Panc1 (cell line): ENCODE data around the gene DEFB119. TPM values are rescaled to one million over a fixed set of nuclear protein-coding genes. Genes with fewer than 3 reads are reported as not detected.
"Not testable (repeated sequence)": the region's sequence is repeated elsewhere in the genome, so short reads cannot be mapped to it uniquely, and the experiment has no call there.

Experiments
- ATAC-seq: fragments of 200-7000 bp; cut with Tn5 transposase; 2 replicates; pipeline ENCODE4 v1.9.1; 2020; ENCODE audit warnings: mild to moderate bottlenecking, moderate library complexity
- BruUV-seq: library from RNA; stranded (reverse); fragments of 400-500 nt; replicated peaks from 2 replicates; lab custom pipeline; 2021; lab: Mats Ljungman, UMichigan
- CTCF ChIA-PET: fragments of 300-600 bp; sonication (Branson Sonifier 250); formaldehyde crosslinking; loops from one replicate; lab custom pipeline; 2022; ENCODE audit warnings: antibody characterized with exemption; lab: Charles Lee
- POLR2A ChIA-PET: fragments of 300-600 bp; sonication (Branson Sonifier 250); formaldehyde crosslinking; loops from one replicate; lab custom pipeline; 2022; ENCODE audit warnings: antibody characterized with exemption; lab: Charles Lee
- DNase-seq: peaks from one replicate; pipeline ENCODE4 v3.0.0-alpha.2; 2010; ENCODE audit warnings: low read depth, low spot score
- H3K27ac ChIP-seq: 2 replicates; pipeline ENCODE4 v1.5.1; 2011; ENCODE audit warnings: mild to moderate bottlenecking, low read length, inconsistent platforms
- H3K27me3 ChIP-seq: fragments of 200-500 bp; sonication (Bioruptor generic); 2 replicates; pipeline ENCODE4 v1.6.0; 2014; ENCODE audit warnings: low read length, inconsistent platforms; ENCODE audit not compliant: control insufficient read depth, insufficient read depth
- H3K36me3 ChIP-seq: fragments of 200-500 bp; sonication (Bioruptor generic); 2 replicates; pipeline ENCODE4 v1.5.1; 2014; ENCODE audit warnings: inconsistent platforms, mild to moderate bottlenecking, low read length, moderate library complexity; ENCODE audit not compliant: control insufficient read depth, insufficient read depth
- H3K4me1 ChIP-seq: 2 replicates; pipeline ENCODE4 v1.5.1; 2011; ENCODE audit warnings: inconsistent platforms, mild to moderate bottlenecking, low read length, moderate library complexity; ENCODE audit not compliant: control insufficient read depth, insufficient read depth
- H3K4me3 ChIP-seq, 2 experiments: 2 replicates each; pipeline ENCODE4 v1.5.1; 2011 to 2012; ENCODE audit warnings: low read depth in 2 of 2, low read length in 2 of 2, mild to moderate bottlenecking in 2 of 2, inconsistent platforms in 1 of 2, moderate library complexity in 1 of 2
- H3K9me3 ChIP-seq: fragments of 200-500 bp; sonication (Bioruptor generic); 2 replicates; pipeline ENCODE4 v1.5.1; 2014; ENCODE audit warnings: low read depth, mild to moderate bottlenecking, inconsistent platforms, low read length, moderate library complexity; ENCODE audit not compliant: control insufficient read depth, insufficient read depth
- POLR2AphosphoS5 ChIP-seq: IDR thresholded peaks from 2 replicates; pipeline ENCODE4 v1.6.1; 2012; ENCODE audit warnings: mild to moderate bottlenecking, low read depth, low read length, moderate library complexity
- REST ChIP-seq, 2 experiments: IDR thresholded peaks; 2 replicates each; pipeline ENCODE4 v1.6.1; 2011 to 2012; ENCODE audit warnings: low read depth in 2 of 2, control low read depth in 1 of 2, low read length in 1 of 2, mild to moderate bottlenecking in 1 of 2, moderate library complexity in 1 of 2; ENCODE audit not compliant: insufficient read depth in 1 of 2
- SIN3A ChIP-seq: IDR thresholded peaks from 2 replicates; pipeline ENCODE4 v1.6.1; 2012; ENCODE audit warnings: low read depth, mild to moderate bottlenecking, low read length, moderate library complexity, borderline replicate concordance; ENCODE audit not compliant: insufficient read depth
- TCF7L2 ChIP-seq: IDR thresholded peaks from 2 replicates; pipeline ENCODE4 v1.6.1; 2011; ENCODE audit warnings: mild to moderate bottlenecking, low read depth, low read length, inconsistent platforms
- in situ Hi-C: cut with HindIII; loops from 2 replicates; pipeline ENCODE4 v1.10.0; 2016; ENCODE audit warnings: low sequenced_read_pairs, low pct_unique_long_range_greater_than_20kb
- intact Hi-C: fragments of 100-400 bp; cut with micrococcal nuclease; formaldehyde crosslinking; loops from one replicate; pipeline ENCODE4 v1.10.0; 2022; ENCODE audit not compliant: unreplicated experiment
- total RNA-seq: library from RNA; stranded (reverse); gene quantifications from one replicate; pipeline ENCODE4 v1.2.1, GENCODE V29; 2021; ENCODE audit not compliant: unreplicated experiment

DEFB119 gene
- total RNA-seq, 1 experiment from 2014 or later, result not detected

DNA sequence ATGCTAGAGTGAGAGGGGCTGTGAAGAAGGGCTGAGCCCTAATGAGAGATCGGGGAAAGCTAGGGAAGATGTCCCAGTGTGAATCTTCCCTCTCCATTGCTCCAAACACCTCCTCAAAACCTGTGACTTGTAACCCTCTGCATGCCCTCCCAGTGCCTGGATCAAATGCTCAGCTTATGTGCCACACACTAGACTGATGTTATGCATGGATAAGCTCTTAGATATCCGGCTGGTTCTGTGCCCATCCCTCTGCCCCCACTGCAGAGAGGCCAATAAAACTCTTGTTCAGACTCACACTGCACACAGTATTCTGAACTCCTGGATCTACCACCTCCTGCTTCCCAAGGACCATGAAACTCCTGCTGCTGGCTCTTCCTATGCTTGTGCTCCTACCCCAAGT lies 22.1 kb downstream of the DEFB119 start, which contains the start of gene DEFB118:
Gene DEFB118 (plus strand): TSS at position 301 of the 400 bp plus-strand sequence. CDS start 50 bp downstream, at position 351.
- CTCF ChIA-PET, result interaction anchor here (0.6 kb wide), 1 partner anchor 49 kb away, joined by 3 read pairs; no protein-coding TSS in a partner anchor
- H3K27me3 ChIP-seq, result peaks cover 12% of the 10 kb centered on the region

GRCh38 chr20:31364272-31364671 lies 26.1 kb downstream of the DEFB119 start:
- H3K4me3 ChIP-seq, H3K9me3 ChIP-seq, POLR2A ChIA-PET, CTCF ChIA-PET, BruUV-seq, in situ Hi-C loops, intact Hi-C loops, DNase-seq, ATAC-seq, H3K27ac ChIP-seq, H3K36me3 ChIP-seq, H3K27me3 ChIP-seq, H3K4me1 ChIP-seq: not testable (repeated sequence)

More for the DNA sequence above, 22.1 kb downstream of the DEFB119 start, which contains the start of gene DEFB118:
- Histone ChIP-seq H3K9me3 (no peaks in the 10 kb centered on the region), H3K4me1 (no peaks in the 10 kb centered on the region), H3K36me3 (no peaks in the 10 kb centered on the region), H3K27ac (no peak within 1 kb of the TSS), H3K4me3 (no peak within 1 kb of the TSS)
- no TSS peak for BruUV-seq
- ATAC-seq (peak; percentile 18; the same call in 1 of the 2 replicates), DNase-seq (no peak)
- POLR2A ChIA-PET, result no interaction called here
- intact Hi-C loops (no loop called here), in situ Hi-C loops (no loop called here)
- no peak for TF ChIP-seq POLR2AphosphoS5

DNA sequence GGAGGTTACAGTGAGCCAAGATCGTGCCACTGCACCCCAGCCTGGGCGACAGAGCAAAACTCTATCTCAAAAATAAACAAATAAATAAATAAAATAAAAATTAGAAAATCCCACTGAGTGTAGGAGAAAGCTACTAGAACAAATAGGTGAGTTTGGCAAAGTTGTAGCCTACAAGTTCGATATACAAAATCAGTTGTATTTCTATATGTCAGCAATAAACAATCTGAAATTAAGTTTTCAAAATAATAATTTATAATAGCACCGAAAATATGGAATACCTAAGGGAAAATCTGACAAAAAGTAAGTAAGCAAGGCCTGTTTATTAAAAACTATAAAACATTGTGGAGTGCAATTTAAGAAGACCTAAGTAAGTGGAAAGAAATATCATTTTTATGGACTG lies 27.1 kb downstream of the DEFB119 start:
- POLR2A ChIA-PET, result no interaction called here
- in situ Hi-C loops, result no loop called here
- CTCF ChIA-PET, result no interaction called here
- DNase-seq, result no peak
- no peak for ATAC-seq
- Histone ChIP-seq H3K4me1 (no peaks in the 10 kb centered on the region), H3K4me3 (no peak overlapping the region), H3K27ac (no peak overlapping the region), H3K9me3 (no peaks in the 10 kb centered on the region), H3K36me3 (no peaks in the 10 kb centered on the region), H3K27me3 (peaks cover 6% of the 10 kb centered on the region; the same call in 1 of the 2 replicates)
- TF ChIP-seq SIN3A, result no peak
- no peak for TF ChIP-seq POLR2AphosphoS5
- no peak for TF ChIP-seq TCF7L2
- TF ChIP-seq REST (IDR thresholded peaks at IDR 0.05; ENCODE audit: insufficient read depth in 1 of 2, low read depth in 2 of 2, low read length in 1 of 2), result no peak
- intact Hi-C loops, result no loop called here
- BruUV-seq, result no TSS peak
